SJCRH30 (cell line): ENCODE measurements around the gene BBX. TPM values are rescaled to one million over a fixed set of nuclear protein-coding genes. Genes with fewer than 3 reads are reported as not detected.

Experiments used
- DNase-seq, 2 experiments: peaks; one replicate each; pipeline ENCODE4 v3.0.0-alpha.2; 2015 to 2020
- H3K27ac ChIP-seq: fragments of 250-450 bp; sonication (Bioruptor Pico); 2 replicates; pipeline ENCODE4 v1.5.1; 2020; ENCODE audit warnings: mild to moderate bottlenecking, moderate library complexity
- H3K27me3 ChIP-seq: fragments of 250-450 bp; sonication (Bioruptor Pico); 2 replicates; pipeline ENCODE4 v1.5.1; 2020; ENCODE audit warnings: mild to moderate bottlenecking, moderate library complexity
- H3K36me3 ChIP-seq: fragments of 250-450 bp; sonication (Bioruptor Pico); 2 replicates; pipeline ENCODE4 v1.5.1; 2020; ENCODE audit warnings: mild to moderate bottlenecking, moderate library complexity
- H3K4me1 ChIP-seq: fragments of 250-450 bp; sonication (Bioruptor Pico); 2 replicates; pipeline ENCODE4 v1.5.1; 2020; ENCODE audit warnings: mild to moderate bottlenecking, moderate library complexity
- H3K4me3 ChIP-seq: fragments of 250-450 bp; sonication (Bioruptor Pico); 2 replicates; pipeline ENCODE4 v1.5.1; 2020; ENCODE audit warnings: mild to moderate bottlenecking, moderate library complexity
- H3K9me3 ChIP-seq: fragments of 250-450 bp; sonication (Bioruptor Pico); replicated peaks from 2 replicates; pipeline ENCODE4 v1.5.1; 2020; ENCODE audit warnings: mild to moderate bottlenecking, moderate library complexity
- total RNA-seq: library from RNA; depleted of rRNA; stranded (reverse); fragments of >200 nt; shearing (Covaris generic); gene quantifications from 2 replicates; pipeline ENCODE4 v1.2.3, GENCODE V29; 2014

BBX gene
- total RNA-seq, 1 experiment from 2014 or later, result 54.0 TPM

DNA sequence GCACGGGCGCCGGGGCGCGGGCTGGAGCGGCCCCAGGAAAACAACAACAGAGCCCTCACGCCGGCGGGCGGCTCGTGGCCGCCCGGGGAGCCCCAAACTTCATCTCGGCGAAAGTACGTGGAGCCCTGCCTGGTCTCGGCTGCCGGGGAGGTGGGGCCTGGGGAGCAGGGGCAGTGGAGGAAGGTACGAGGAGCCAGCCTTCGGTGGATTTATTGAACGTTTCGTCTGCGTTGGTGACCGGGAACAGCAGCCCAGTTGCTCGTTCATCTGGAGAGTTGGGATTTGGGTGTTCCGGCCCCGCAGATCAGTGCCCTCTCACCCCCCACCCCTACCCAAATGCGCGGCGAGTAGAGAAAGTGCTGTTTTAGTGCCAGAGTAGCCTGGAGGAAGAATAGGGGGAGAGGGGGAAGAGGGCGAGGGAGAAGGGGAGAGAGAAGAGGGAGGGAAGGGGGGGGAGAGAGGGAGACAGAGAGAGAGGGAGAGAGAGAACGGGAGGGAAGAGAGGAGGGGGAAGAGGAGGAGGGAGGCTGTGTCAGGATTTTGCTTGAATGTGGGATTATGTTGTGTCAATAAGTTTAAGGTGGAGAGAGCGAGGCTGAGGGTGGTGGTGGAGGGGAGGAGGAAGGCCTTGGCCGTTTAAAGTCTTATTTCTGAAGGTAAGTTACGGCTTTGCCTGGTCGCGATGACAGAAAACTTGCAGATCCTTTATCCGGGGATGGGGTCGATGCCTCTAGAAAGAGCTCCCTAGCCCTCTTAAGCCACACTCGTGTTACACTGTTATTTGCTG lies 970 bp downstream of the BBX start:
- peak; percentile 55 to 69 for DNase-seq
- H3K4me3 ChIP-seq, result peak overlapping the region; percentile 90
- H3K36me3 ChIP-seq, result no peaks in the 10 kb centered on the region
- H3K4me1 ChIP-seq, result peaks cover 3% of the 10 kb centered on the region; the same call in 1 of the 2 replicates
- H3K27ac ChIP-seq, result peak overlapping the region; percentile 66
- H3K27me3 ChIP-seq, result no peaks in the 10 kb centered on the region
- H3K9me3 ChIP-seq, result no peaks in the 10 kb centered on the region

- peak overlapping the region; percentile 90 for H3K4me3 ChIP-seq
- peak in 1 of 2 experiments; percentile 40 for DNase-seq
- H3K36me3 ChIP-seq, result no peaks in the 10 kb centered on the region
- peak overlapping the region; percentile 66 for H3K27ac ChIP-seq
- peaks cover 3% of the 10 kb centered on the region; the same call in 1 of the 2 replicates for H3K4me1 ChIP-seq
- no peaks in the 10 kb centered on the region for H3K9me3 ChIP-seq
- H3K27me3 ChIP-seq, result no peaks in the 10 kb centered on the region
These were observed 1.6 kb downstream of the BBX start for GRCh38 chr3:107524326-107524840.

GRCh38 chr3:107524841-107525643 lies 2.3 kb downstream of the BBX start:
- DNase-seq, result peak; percentile 67
- Histone ChIP-seq H3K27ac (peak overlapping the region; percentile 32; the same call in 1 of the 2 replicates), H3K4me3 (peak overlapping the region; percentile 90), H3K36me3 (peaks cover 4% of the 10 kb centered on the region; the same call in 1 of the 2 replicates), H3K27me3 (no peaks in the 10 kb centered on the region), H3K9me3 (no peaks in the 10 kb centered on the region), H3K4me1 (peaks cover 3% of the 10 kb centered on the region; the same call in 1 of the 2 replicates)

DNA sequence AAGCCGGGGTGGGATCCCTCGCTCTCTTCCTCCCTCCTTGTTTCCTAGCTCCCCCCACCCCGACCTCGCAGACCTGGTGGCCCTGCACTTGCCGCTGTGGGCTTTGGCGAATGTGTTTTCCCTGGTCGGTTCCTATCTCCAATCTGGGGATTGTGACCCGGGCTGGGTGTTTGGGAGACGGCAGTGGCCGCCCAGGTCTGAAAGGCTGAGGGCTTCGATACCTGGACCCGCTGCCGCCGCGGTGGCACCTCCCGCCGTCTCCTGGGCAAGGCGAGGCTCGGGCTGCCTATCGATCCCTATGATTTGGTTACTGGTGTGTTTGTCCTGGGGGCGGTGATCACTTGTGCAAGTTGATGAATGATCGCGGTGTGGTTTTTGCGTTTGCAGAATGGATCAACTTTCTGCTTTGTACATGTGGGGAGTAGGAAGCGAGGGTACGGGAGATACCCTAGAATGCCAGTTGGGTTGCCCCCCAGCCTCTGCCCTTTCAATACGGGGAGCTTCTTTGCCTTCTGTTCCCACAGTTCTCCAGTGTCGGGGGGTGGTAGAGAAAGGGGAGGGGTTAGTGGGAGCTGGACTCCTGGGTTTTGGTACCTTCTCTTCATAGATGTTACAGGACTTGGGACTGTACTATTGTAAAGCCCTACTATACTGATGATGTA lies 3.0 kb downstream of the BBX start:
- Histone ChIP-seq H3K27ac (peak overlapping the region; percentile 32; the same call in 1 of the 2 replicates), H3K4me3 (peak overlapping the region; percentile 90), H3K27me3 (no peaks in the 10 kb centered on the region), H3K9me3 (no peaks in the 10 kb centered on the region), H3K4me1 (peaks cover 3% of the 10 kb centered on the region; the same call in 1 of the 2 replicates), H3K36me3 (peaks cover 8% of the 10 kb centered on the region; the same call in 1 of the 2 replicates)
- peak in 1 of 2 experiments; percentile 31 for DNase-seq

DNA sequence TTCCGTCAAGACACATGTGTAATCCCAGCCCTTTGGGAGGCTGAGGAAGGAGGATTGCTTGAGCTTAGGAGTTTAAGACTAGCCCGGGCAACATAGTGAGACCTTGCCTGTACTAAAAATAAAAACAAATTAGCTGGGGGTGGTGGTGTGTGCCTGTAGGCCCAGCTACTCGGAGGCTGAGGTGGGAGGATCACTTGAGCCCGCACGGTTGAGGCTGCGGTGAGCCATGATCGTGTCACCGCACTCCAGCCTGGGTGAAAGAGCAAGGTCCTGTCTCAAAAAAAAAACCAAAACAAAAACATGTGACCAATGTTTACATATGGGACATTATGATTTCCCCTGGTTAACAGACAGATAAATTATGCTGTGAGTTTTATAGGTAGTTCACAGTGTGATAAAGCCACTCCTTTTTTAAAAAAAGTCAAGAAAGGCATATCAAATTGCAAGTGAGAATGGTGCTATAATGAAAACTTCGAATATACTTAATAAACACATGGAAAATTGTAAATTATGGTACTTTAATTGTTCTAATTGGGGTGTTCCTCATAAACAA lies 9.2 kb downstream of the BBX start:
- H3K27me3 ChIP-seq, result no peaks in the 10 kb centered on the region
- no peaks in the 10 kb centered on the region for H3K9me3 ChIP-seq
- no peaks in the 10 kb centered on the region for H3K4me1 ChIP-seq
- H3K4me3 ChIP-seq, result no peak overlapping the region
- H3K36me3 ChIP-seq, result peaks cover 14% of the 10 kb centered on the region; the same call in 1 of the 2 replicates
- H3K27ac ChIP-seq, result no peak overlapping the region
- DNase-seq, result no peak

- Histone ChIP-seq H3K9me3 (no peaks in the 10 kb centered on the region), H3K27ac (no peak overlapping the region), H3K27me3 (no peaks in the 10 kb centered on the region), H3K36me3 (0 out of 2 replicates have a peak, but pooled peaks cover 3% of the 10 kb centered on the region), H3K4me1 (no peaks in the 10 kb centered on the region), H3K4me3 (no peak overlapping the region)
- DNase-seq, result no peak
These were observed 18.1 kb downstream of the BBX start for GRCh38 chr3:107540857-107541256.

DNA sequence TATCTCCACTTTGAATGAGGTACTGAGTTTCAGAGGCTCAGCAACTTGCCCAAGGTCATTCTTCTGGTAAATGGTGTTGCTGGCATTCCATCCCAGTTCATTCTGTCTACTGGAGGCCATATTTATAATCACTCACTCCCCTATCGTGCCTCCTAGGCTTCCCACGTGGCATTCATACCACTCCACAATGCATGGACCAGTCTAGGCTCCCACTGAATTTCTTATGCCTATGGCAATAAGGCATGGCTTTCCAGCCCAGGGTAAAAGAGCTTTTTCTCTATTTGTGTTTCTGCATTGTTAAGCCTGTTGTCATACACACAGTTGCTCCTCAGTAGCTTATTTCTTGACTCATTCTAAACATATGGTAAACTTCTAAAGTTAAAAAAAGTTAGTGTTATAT lies 19.9 kb downstream of the BBX start:
- Histone ChIP-seq H3K4me1 (no peaks in the 10 kb centered on the region), H3K9me3 (no peaks in the 10 kb centered on the region), H3K27me3 (no peaks in the 10 kb centered on the region), H3K4me3 (no peak overlapping the region), H3K36me3 (0 out of 2 replicates have a peak, but pooled peaks cover 3% of the 10 kb centered on the region), H3K27ac (no peak overlapping the region)
- no peak for DNase-seq

DNA sequence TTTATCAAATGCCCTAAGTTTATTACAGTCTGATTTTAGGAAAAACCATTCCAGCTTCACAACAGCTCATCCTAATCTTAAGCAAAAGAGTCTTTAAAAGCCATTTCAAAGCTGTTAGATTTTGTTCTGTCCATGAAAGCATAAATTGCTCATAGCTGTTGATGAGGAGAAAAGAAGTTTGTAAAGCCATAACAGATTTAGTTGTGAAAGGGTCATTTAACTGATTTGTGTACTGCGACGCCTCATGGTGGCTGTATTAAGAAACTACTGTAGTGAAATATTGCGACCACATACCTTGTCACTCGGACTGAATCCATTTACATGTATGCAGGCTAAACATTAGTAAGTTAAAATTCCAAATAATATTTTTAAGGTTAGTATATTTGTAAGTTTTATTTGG lies 20.9 kb downstream of the BBX start:
- Histone ChIP-seq H3K27me3 (no peaks in the 10 kb centered on the region), H3K9me3 (no peaks in the 10 kb centered on the region), H3K27ac (no peak overlapping the region), H3K4me3 (no peak overlapping the region), H3K36me3 (0 out of 2 replicates have a peak, but pooled peaks cover 3% of the 10 kb centered on the region), H3K4me1 (no peaks in the 10 kb centered on the region)
- DNase-seq, result peak in 1 of 2 experiments; percentile 10

DNA sequence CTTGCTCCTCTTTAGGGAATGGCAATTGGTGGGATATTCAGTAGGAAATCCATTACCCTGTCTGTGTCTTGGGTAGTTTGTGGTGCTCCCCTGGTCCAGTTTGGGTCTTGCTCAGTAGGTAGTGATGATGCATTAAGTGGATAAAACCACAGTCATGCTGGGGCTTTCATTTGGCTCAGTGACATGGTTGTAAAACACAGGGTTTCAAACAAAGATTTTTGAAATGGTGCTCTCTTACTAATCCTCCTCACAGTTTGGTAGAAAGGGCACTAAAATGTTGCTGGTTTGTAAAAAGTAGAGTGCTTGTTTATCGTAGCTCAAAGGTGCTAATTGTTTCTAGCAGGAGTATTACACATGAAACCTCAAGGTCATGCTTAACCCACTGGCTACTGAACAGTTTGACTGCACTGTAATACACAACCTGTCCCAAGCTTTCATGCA lies 22.9 kb downstream of the BBX start:
- Histone ChIP-seq H3K27me3 (no peaks in the 10 kb centered on the region), H3K27ac (no peak overlapping the region), H3K4me1 (no peaks in the 10 kb centered on the region), H3K9me3 (no peaks in the 10 kb centered on the region), H3K4me3 (no peak overlapping the region), H3K36me3 (0 out of 2 replicates have a peak, but pooled peaks cover 4% of the 10 kb centered on the region)
- no peak for DNase-seq

- Histone ChIP-seq H3K27me3 (no peaks in the 10 kb centered on the region), H3K9me3 (no peaks in the 10 kb centered on the region), H3K36me3 (0 out of 2 replicates have a peak, but pooled peaks cover 4% of the 10 kb centered on the region), H3K4me1 (no peaks in the 10 kb centered on the region), H3K27ac (no peak overlapping the region), H3K4me3 (no peak overlapping the region)
- no peak for DNase-seq
These were observed 25.8 kb downstream of the BBX start for GRCh38 chr3:107548601-107549000.

DNA sequence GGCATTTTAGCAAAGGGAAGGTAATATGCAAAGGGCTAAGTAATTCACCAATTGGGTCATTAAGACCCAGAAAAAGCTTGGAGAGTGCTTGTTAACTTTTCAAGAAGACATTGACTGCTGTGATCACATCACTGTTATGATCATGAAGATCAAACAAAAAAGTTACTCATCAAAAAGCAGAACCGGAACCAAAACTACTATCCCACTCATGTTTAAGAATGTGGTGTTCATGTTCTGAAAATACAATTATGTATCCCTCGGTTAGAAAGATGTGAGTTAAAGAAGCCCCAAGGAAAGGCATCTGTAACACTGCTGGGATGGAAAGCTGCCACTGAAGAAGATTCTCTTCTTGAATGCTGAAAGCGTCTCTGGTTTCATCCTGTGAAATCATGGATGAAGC lies 32.6 kb downstream of the BBX start:
- Histone ChIP-seq H3K27me3 (no peaks in the 10 kb centered on the region), H3K36me3 (no peaks in the 10 kb centered on the region), H3K27ac (no peak overlapping the region), H3K4me1 (no peaks in the 10 kb centered on the region), H3K4me3 (no peak overlapping the region), H3K9me3 (no peaks in the 10 kb centered on the region)
- DNase-seq, result no peak

GRCh38 chr3:107557743-107558142 lies 35.0 kb downstream of the BBX start:
- Histone ChIP-seq H3K27me3 (no peaks in the 10 kb centered on the region), H3K9me3 (no peaks in the 10 kb centered on the region), H3K36me3 (no peaks in the 10 kb centered on the region), H3K27ac (no peak overlapping the region), H3K4me1 (no peaks in the 10 kb centered on the region), H3K4me3 (no peak overlapping the region)
- DNase-seq, result no peak

DNA sequence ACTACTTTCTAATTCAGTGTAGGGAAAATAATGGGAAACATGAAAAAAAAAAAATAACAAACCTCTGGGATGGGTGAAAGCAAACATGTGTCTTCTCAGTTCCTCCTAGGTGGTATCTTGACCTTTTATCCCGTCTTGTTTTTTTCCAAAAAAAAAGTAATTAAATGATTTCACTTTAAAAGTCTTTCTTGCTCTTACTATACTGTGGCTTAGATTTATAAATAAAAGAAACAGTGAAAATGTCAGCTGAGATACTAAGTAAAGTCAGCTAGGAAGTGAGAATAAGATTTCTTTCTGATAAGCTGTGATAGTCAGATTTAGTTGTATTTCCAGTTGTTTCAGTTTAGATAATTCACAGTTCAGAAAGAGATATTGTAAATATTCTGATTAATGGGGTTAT lies 37.4 kb downstream of the BBX start:
- Histone ChIP-seq H3K27ac (no peak overlapping the region), H3K9me3 (no peaks in the 10 kb centered on the region), H3K36me3 (no peaks in the 10 kb centered on the region), H3K4me1 (no peaks in the 10 kb centered on the region), H3K27me3 (no peaks in the 10 kb centered on the region), H3K4me3 (no peak overlapping the region)
- DNase-seq, result no peak

GRCh38 chr3:107561980-107562379 lies 39.2 kb downstream of the BBX start:
- no peaks in the 10 kb centered on the region for H3K36me3 ChIP-seq

More at GRCh38 chr3:107561980-107562379, 39.2 kb downstream of the BBX start:
- Histone ChIP-seq H3K4me1 (no peaks in the 10 kb centered on the region), H3K4me3 (no peak overlapping the region), H3K27me3 (no peaks in the 10 kb centered on the region), H3K27ac (no peak overlapping the region), H3K9me3 (no peaks in the 10 kb centered on the region)
- no peak for DNase-seq
